Lower leg skin (tissue), 3 donors: ENCODE results near the gene TIMM10B.

Source experiments
- POLR2A ChIP-seq, 2 donors: fragments of 450-650 bp; IDR thresholded peaks; one replicate each; pipeline ENCODE4 v1.6.1; 2016 to 2017; ENCODE audit warnings: antibody characterized with exemption in 2 of 2, mild to moderate bottlenecking in 1 of 2, moderate library complexity in 1 of 2
- TF ChIP-seq, protein P1 (sequence below), 3 donors: fragments of 450-650 bp; IDR thresholded peaks; one replicate each; pipeline ENCODE4 v1.5.1; 2016; ENCODE audit warnings: antibody characterized with exemption in 3 of 3, mild to moderate bottlenecking in 3 of 3, moderate library complexity in 2 of 3

DNA sequence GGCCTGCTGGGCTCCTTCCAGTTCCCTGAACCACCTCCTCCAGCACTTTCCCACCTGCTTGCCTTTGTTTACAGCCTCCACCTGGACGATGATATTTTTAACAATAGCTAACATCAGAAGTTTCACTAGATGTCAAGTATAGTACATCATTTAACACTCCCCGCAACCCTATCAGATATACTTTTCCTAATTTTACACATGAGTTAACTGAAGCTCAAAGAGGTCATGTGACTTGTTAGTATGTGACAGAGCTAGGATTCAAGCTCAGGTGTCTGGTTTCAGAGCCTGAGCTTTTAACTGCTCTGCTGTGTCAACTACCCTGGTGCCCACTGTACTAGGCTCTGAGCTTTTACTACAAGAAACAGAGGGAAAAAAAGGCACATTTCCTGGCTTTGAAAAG is 26.2 kb upstream of the TIMM10B start:
- TF ChIP-seq, protein P1, sequence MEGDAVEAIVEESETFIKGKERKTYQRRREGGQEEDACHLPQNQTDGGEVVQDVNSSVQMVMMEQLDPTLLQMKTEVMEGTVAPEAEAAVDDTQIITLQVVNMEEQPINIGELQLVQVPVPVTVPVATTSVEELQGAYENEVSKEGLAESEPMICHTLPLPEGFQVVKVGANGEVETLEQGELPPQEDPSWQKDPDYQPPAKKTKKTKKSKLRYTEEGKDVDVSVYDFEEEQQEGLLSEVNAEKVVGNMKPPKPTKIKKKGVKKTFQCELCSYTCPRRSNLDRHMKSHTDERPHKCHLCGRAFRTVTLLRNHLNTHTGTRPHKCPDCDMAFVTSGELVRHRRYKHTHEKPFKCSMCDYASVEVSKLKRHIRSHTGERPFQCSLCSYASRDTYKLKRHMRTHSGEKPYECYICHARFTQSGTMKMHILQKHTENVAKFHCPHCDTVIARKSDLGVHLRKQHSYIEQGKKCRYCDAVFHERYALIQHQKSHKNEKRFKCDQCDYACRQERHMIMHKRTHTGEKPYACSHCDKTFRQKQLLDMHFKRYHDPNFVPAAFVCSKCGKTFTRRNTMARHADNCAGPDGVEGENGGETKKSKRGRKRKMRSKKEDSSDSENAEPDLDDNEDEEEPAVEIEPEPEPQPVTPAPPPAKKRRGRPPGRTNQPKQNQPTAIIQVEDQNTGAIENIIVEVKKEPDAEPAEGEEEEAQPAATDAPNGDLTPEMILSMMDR (IDR thresholded peaks at IDR 0.05) = no peak
- TF ChIP-seq POLR2A (IDR thresholded peaks at IDR 0.05) = no peak
